GDM1 (cell line): ENCODE measurements around the gene CAST.

Source experiments
- DNase-seq: peaks from one replicate; lab custom pipeline; 2025; lab: John Stamatoyannopoulos, UW

Gene CAST

DNA sequence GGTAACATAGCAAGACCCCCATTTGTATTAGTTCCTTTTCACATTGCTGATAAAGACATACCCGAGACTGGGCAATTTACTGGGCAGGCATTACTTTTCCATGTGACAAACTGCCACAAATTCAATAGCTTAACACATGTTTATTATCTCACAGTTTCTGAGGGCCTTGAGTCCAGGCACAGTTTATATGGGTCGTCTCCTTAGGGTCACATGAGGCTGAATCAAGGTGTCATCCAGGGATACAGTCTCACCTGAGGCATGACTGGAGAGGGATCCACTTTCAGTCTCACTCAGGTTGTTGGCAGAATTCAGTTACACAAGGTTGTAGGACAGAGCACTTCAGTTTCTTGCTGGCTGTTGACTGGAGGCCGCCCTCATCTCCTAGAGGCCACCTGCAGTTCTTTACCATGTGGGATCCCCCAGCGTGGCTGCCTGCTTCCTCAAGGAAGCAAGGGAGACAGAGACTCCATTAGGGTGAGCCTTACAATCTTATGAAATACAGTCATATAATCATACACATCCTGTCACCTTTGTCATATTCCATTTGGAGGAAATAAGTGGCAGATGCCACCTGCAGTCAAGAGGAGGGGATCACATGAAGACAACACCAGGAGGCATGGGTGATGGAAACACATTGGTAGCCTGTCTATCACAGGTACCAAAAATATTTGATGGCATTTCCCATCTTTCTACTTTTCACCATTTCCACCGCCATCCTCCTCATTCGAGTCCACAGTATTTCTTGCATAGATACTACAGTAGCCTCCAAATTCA lies 160.7 kb downstream of the CAST start:
- no peak for DNase-seq

DNA sequence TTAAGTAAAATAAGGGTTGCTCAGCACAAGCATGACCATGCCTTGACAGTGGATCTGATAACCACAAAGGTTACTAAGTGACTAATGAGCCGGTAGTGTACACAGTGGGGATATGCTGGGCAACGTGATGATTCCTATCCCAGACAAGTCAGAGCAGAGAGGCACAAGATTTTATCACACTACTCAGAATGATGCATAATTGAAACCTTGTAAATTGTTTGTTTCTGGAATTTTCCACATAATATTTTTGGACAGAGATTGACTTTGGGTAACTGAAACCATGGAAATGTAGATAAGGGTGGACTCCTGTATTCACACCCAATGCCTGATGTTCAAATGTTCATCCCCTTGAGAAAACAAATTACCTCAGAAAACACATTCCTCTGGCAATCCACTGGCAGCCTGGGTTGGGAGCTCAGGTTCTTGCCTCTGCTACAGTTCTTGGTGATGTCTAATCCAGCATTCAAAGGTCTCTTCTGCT lies 161.8 kb downstream of the CAST start:
- no peak for DNase-seq
